Loucy (cell line): ENCODE data around the gene SUMO2.
"Not testable (repeated sequence)": the region's sequence is repeated elsewhere in the genome, so short reads cannot be mapped to it uniquely, and the experiment has no call there.

ENCODE experiments used
- H2AFZ ChIP-seq: fragments of 200-600 bp; sonication (generic); 2 replicates; pipeline ENCODE4 v1.6.0; 2016; ENCODE audit warnings: antibody characterized with exemption, mild to moderate bottlenecking, low read length, moderate library complexity
- H3F3A ChIP-seq: fragments of 200-600 bp; 2 replicates; pipeline ENCODE4 v1.6.0; 2016; ENCODE audit warnings: antibody characterized with exemption, low read depth, mild to moderate bottlenecking
- H3K27me3 ChIP-seq: fragments of 200-600 bp; sonication (generic); 2 replicates; pipeline ENCODE4 v1.6.1; 2014; ENCODE audit warnings: low read length, mild to moderate bottlenecking; ENCODE audit not compliant: insufficient read depth, poor library complexity, severe bottlenecking
- H3K36me3 ChIP-seq: fragments of 200-600 bp; sonication (generic); 2 replicates; pipeline ENCODE4 v1.6.1; 2016; ENCODE audit warnings: low read length; ENCODE audit not compliant: insufficient read depth
- H3K4me1 ChIP-seq: fragments of 200-600 bp; sonication (generic); 2 replicates; pipeline ENCODE4 v1.5.1; 2014; ENCODE audit warnings: low read length, mild to moderate bottlenecking; ENCODE audit not compliant: insufficient read depth, poor library complexity, severe bottlenecking
- H3K4me2 ChIP-seq: fragments of 200-600 bp; sonication (generic); 2 replicates; pipeline ENCODE4 v1.6.0; 2014; ENCODE audit warnings: antibody characterized with exemption, low read length, low read depth, mild to moderate bottlenecking; ENCODE audit not compliant: poor library complexity, severe bottlenecking
- H3K4me3 ChIP-seq: fragments of 200-600 bp; sonication (generic); 2 replicates; pipeline ENCODE4 v1.5.1; 2014; ENCODE audit warnings: low read length, mild to moderate bottlenecking, mixed read lengths; ENCODE audit not compliant: poor library complexity, severe bottlenecking
- H3K79me2 ChIP-seq: fragments of 200-600 bp; sonication (generic); 2 replicates; pipeline ENCODE4 v1.6.1; 2014; ENCODE audit warnings: low read length; ENCODE audit not compliant: insufficient read depth
- H3K9ac ChIP-seq: fragments of 200-600 bp; sonication (generic); 2 replicates; pipeline ENCODE4 v1.6.0; 2014; ENCODE audit warnings: mild to moderate bottlenecking, low read depth, low read length, moderate library complexity; ENCODE audit not compliant: poor library complexity, severe bottlenecking
- H3K9me2 ChIP-seq: fragments of 200-600 bp; sonication (generic); replicated peaks from 2 replicates; pipeline ENCODE4 v1.6.1; 2016; ENCODE audit warnings: low read depth, low read length, mixed read lengths
- H3K9me3 ChIP-seq: fragments of 200-600 bp; sonication (generic); 2 replicates; pipeline ENCODE4 v1.6.1; 2014; ENCODE audit warnings: mild to moderate bottlenecking, antibody characterized with exemption, low read length, low read depth; ENCODE audit not compliant: insufficient read depth
- H4K20me1 ChIP-seq: fragments of 200-600 bp; sonication (generic); 2 replicates; pipeline ENCODE4 v1.6.0; 2014; ENCODE audit warnings: antibody characterized with exemption, low read length, mild to moderate bottlenecking; ENCODE audit not compliant: insufficient read depth, poor library complexity, severe bottlenecking
- EZH2phosphoT487 ChIP-seq: fragments of 200-600 bp; IDR thresholded peaks from 2 replicates; pipeline ENCODE4 v1.6.1; 2018; ENCODE audit warnings: antibody characterized with exemption, mild to moderate bottlenecking, moderate library complexity, borderline replicate concordance
- TF ChIP-seq, protein P1 (sequence below): fragments of 200-600 bp; sonication (generic); conservative IDR thresholded peaks from 2 replicates; pipeline ENCODE4 v1.5.1; 2014; ENCODE audit warnings: mild to moderate bottlenecking, antibody characterized with exemption, low read length

The SUMO2 gene

GRCh38 chr17:75163074-75163473 lies 19.7 kb downstream of the SUMO2 start:
- Histone ChIP-seq H4K20me1 (no peaks in the 10 kb centered on the region), H3K79me2 (peaks cover 5% of the 10 kb centered on the region; the same call in 1 of the 2 replicates), H2AFZ (no peak overlapping the region), H3K4me2 (no peak overlapping the region), H3K4me1 (no peaks in the 10 kb centered on the region), H3K36me3 (peaks cover 32% of the 10 kb centered on the region; the same call in 1 of the 2 replicates), H3K9ac (no peak overlapping the region), H3K27me3 (no peaks in the 10 kb centered on the region), H3K9me3 (no peaks in the 10 kb centered on the region), H3K9me2 (no peaks in the 10 kb centered on the region), H3F3A (no peaks in the 10 kb centered on the region; the same call in 1 of the 2 replicates), H3K4me3 (no peak overlapping the region)
- TF ChIP-seq EZH2phosphoT487: no peak
- TF ChIP-seq, protein P1, sequence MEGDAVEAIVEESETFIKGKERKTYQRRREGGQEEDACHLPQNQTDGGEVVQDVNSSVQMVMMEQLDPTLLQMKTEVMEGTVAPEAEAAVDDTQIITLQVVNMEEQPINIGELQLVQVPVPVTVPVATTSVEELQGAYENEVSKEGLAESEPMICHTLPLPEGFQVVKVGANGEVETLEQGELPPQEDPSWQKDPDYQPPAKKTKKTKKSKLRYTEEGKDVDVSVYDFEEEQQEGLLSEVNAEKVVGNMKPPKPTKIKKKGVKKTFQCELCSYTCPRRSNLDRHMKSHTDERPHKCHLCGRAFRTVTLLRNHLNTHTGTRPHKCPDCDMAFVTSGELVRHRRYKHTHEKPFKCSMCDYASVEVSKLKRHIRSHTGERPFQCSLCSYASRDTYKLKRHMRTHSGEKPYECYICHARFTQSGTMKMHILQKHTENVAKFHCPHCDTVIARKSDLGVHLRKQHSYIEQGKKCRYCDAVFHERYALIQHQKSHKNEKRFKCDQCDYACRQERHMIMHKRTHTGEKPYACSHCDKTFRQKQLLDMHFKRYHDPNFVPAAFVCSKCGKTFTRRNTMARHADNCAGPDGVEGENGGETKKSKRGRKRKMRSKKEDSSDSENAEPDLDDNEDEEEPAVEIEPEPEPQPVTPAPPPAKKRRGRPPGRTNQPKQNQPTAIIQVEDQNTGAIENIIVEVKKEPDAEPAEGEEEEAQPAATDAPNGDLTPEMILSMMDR: no peak

GRCh38 chr17:75160211-75160610 lies 22.5 kb downstream of the SUMO2 start:
- H3K36me3 ChIP-seq: peaks cover 9% of the 10 kb centered on the region; the same call in 1 of the 2 replicates
- peaks cover 4% of the 10 kb centered on the region for H3K4me1 ChIP-seq
- no peaks in the 10 kb centered on the region for H3K9me3 ChIP-seq
- H3K9me2 ChIP-seq: no peaks in the 10 kb centered on the region
- no peak overlapping the region for H3K9ac ChIP-seq
- no peak overlapping the region for H3K4me2 ChIP-seq
- H3F3A ChIP-seq: no peaks in the 10 kb centered on the region; the same call in 1 of the 2 replicates
- TF ChIP-seq, protein P1: no peak
- TF ChIP-seq EZH2phosphoT487: no peak
- H3K4me3 ChIP-seq: no peak overlapping the region
- H3K27me3 ChIP-seq: no peaks in the 10 kb centered on the region
- no peak overlapping the region for H2AFZ ChIP-seq
- no peaks in the 10 kb centered on the region for H3K79me2 ChIP-seq
- H4K20me1 ChIP-seq: no peaks in the 10 kb centered on the region

GRCh38 chr17:75159196-75160031 lies 23.3 kb downstream of the SUMO2 start:
- H3K4me2 ChIP-seq: no peak overlapping the region
- peaks cover 9% of the 10 kb centered on the region; the same call in 1 of the 2 replicates for H3K36me3 ChIP-seq
- no peak overlapping the region for H3K9ac ChIP-seq

DNA sequence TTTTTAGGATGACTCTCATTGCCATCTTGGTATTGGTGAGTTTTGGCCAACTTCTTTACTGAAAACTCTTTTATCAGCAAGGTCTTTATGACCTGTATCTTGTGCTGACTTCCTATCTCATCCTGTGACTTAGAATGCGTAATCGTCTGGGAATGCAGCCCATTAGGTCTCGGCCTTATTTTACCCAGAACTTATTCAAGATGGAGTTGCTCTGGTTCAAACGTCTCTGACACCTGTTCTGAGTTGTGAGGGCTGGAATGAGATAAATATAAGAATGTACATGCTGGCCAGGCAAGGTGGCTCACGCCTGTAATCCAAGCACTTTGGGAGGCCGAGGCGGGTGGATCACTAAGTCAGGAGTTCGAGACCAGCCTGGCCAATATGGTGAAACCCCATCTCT lies 24.3 kb downstream of the SUMO2 start:
- H3K27me3 ChIP-seq, H3K9ac ChIP-seq, H3K9me2 ChIP-seq, H3K4me1 ChIP-seq, H4K20me1 ChIP-seq, H2AFZ ChIP-seq, H3K4me3 ChIP-seq, H3K79me2 ChIP-seq, H3K36me3 ChIP-seq, H3K4me2 ChIP-seq, H3F3A ChIP-seq, H3K9me3 ChIP-seq: not testable (repeated sequence)

More at GRCh38 chr17:75159196-75160031, 23.3 kb downstream of the SUMO2 start:
- Histone ChIP-seq H3K79me2 (no peaks in the 10 kb centered on the region), H3K4me1 (peaks cover 10% of the 10 kb centered on the region), H3K27me3 (no peaks in the 10 kb centered on the region), H3F3A (no peaks in the 10 kb centered on the region; the same call in 1 of the 2 replicates), H3K9me3 (no peaks in the 10 kb centered on the region), H3K4me3 (no peak overlapping the region), H4K20me1 (no peaks in the 10 kb centered on the region), H3K9me2 (no peaks in the 10 kb centered on the region), H2AFZ (no peak overlapping the region)
- TF ChIP-seq, protein P1: no peak
- no peak for TF ChIP-seq EZH2phosphoT487
